Activated CD4-positive, CD25-positive, alpha-beta regulatory T cell treated with anti-CD3 and anti-CD28 coated beads, Interleukin-2, amount 50 U/mL, for 16 hours (primary cell): Measurements from ENCODE around the gene ITGA3.
"Not testable (repeated sequence)": the region's sequence is repeated elsewhere in the genome, so short reads cannot be mapped to it uniquely, and the experiment has no call there.

Source experiments
- DNase-seq: peaks from one replicate; pipeline ENCODE4 v3.0.0-alpha.2; 2020; ENCODE audit warnings: low read depth, low spot score

Gene ITGA3

GRCh38 chr17:50034498-50035364 is 21.2 kb upstream of the ITGA3 start:
- DNase-seq = no peak

DNA sequence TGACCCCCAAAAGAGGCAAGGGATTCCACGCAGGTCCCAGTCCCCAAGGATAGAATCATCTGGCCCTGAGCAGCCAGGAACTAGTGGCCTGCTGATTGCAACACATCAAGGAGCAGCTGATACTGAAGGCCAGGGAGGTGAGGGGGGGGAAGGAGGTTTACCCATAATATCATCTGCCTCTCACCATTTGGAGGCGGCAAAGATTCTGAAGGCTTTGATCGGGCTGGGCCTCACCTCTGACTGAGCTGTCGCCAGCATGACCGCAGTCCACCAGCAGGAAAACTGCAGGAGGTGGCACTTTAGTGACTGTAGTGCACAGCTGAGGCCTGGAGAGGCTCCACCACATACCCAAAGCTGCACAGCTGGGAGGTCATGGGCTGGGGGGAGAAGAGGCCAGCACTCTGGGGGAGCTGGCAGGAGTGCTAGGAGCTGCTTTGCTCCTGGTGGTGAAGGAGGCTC is 20.5 kb upstream of the ITGA3 start:
- DNase-seq = no peak

DNA sequence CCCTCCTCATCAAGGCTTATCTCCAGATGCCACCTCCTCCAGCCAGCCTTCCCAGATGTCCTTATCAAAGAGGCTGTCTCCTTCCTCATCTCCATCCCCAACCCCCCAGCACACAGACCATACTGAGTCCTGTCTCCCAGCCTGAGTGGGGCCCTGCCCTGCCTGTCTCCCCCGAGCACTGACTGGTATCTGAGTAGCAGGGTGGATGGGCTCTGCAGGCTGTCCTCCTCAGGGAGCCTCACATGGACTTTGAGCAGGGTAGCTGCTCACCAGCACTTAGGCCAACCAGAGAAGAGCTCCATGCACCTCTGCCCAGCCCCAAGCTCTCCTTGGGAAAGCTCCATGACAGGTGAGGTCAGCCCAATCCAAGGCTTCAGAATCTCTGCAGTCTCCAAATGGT is 20.0 kb upstream of the ITGA3 start:
- DNase-seq = no peak

DNA sequence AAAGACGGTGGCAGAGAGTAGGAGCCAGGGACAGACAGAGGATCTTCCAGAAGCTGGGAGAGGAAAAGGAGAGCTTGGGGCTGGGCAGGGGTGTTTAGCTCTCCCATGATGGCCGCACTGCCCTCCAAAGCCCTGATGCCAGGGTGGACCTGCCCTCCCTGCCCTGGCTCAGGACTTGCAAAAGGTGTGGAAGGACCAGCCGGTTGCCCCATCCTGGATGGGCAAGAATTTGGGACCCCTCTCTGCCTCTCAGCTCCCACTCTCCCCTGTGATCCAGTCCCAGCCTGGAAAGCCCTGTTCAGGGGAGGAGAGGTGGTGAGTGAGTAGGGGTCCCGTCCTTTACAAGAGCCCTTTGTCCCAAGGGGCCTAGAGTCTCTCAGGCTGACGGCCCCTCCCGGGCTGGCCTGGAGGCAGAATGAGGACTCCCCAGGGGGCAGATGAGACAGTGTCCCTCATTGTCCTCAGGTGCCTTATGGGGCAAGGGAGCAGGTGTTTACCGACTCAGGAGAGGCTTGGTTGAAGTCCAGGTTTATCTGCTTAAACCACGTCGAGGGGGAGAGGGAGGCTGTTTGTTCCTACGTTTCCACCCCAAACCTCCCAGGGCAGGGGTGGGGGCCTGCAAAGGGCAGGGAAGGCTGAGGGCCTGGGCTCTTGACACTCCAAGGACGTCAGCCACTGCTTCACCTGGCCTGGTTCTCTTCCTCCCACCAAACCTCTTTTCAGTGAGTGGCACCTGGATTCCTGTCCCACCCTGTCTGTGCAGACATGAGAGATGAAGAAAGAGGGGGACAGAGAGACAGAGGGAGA is 19.3 kb upstream of the ITGA3 start:
- DNase-seq = no peak

- DNase-seq = no peak
These were observed 18.4 kb upstream of the ITGA3 start for GRCh38 chr17:50037321-50038107.

DNA sequence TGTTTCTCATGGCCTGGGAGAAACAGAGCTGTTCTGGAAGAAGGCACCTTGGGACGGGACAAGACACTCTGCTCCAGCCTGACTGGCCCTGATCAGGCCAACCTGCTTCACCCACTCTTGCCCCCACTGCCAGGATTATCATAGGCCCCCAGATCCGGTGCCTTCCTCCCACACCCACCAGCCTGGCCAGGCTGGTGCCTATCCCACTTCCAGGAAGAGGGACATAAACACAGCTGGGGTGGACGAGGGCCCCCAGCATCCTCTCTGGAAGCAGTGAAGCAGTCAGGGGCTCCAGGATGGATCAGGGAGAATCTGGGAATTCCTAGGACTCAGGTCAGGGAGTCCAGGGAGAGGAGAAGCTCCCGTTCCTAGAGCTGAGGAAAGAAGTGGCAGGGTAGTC is 16.9 kb upstream of the ITGA3 start:
- no peak for DNase-seq

DNA sequence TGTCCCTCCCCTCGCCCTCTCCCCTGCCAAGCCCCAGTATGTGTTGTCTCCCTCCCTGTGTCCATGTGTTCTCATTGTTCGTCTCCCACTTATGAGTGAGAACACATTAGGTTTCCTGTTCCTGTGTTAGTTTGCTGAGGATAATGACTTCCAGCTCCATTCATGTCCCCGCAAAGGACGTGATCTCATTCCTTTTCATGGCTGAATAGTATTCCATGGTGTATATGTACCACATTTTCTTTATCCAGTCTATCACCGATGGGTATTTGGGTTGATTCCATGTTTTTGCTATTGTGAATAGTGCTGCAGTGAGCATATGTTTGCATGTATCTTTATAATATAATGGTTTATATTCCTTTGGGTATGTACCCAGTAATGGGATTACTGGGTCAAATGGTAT is 15.4 kb upstream of the ITGA3 start:
- not testable (repeated sequence) for DNase-seq

- DNase-seq = no peak
These were observed 13.7 kb upstream of the ITGA3 start for GRCh38 chr17:50042211-50042610.

DNA sequence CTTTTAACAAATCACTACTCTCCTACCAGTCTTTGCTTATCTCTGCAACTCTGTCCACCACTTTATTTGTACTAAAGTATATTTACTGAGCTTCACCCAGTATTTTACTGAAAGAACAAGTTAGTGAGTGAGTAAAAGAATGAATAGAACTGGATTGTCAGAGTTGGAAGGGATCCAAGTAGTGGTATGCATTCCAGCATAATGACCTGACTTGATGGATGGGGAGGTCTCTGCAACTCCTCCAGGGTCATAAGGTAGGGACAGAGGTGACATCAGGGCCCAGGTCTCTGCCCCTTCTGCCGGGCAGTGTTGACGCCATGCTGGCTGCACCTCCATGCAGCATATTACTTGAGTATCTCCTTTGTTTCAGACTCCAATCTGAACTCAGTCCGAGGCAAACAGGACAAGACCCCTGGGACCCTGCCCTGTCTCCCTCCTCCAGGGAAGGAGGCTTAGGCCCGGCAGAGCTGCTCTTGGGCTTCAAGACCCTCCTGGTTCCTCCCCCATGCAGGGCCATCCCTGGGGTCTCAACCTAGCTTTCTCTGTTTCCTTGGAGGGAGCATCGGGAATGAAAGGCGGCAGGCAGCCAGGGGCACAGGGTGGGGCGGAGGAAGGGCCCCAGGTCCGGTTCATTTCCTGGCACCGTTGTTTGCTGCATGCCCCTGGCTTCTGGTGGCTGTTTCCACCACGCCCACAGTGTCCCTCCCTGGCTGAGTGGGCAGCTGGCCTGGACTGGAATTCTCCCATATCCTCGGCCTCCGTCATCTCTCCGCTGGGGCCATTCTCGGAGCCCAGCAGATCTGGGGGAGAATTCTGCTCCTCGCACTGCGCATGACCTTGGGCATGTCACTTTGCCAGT is 12.4 kb upstream of the ITGA3 start:
- no peak for DNase-seq

GRCh38 chr17:50044483-50044882 is 11.4 kb upstream of the ITGA3 start:
- DNase-seq = no peak

DNA sequence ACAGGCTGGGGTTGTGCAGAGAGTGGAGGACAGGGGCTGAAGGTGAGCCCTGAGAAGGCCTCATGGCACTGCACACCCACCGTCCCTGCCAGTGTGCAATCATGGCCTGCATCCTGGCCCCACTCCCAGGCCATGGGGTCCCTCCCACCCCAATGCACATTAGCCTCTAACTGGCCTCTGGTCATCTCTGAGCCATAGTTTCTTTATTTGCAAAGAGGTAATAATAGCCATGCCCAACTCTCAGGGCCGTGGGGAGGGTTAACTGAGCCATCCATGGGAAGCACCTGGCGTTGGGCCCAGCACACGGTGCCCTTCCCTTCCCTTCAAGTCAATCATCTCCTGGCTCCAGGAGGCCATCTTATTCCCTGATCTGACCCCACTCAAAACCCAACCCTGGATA is 10.8 kb upstream of the ITGA3 start:
- no peak for DNase-seq

DNA sequence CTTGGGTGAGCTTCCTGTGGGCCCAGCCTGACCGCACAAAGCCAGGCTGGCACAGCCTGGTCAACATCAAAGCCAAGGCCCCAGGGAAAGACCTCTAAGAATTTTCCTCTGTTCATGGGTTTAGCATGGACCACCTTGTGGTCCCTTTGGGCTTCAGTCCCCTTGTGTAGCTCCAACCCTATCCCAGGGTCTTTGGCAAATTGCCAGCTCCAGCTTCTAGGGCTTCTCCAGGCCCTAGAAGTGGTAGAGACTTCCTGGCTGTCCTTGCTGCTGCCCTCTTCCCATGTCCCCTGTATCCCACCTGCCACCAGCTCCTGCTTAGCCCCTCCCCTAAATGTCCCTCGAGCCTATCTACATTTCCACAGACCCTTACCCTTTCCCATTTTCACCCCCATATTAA is 9.7 kb upstream of the ITGA3 start:
- DNase-seq = no peak

DNA sequence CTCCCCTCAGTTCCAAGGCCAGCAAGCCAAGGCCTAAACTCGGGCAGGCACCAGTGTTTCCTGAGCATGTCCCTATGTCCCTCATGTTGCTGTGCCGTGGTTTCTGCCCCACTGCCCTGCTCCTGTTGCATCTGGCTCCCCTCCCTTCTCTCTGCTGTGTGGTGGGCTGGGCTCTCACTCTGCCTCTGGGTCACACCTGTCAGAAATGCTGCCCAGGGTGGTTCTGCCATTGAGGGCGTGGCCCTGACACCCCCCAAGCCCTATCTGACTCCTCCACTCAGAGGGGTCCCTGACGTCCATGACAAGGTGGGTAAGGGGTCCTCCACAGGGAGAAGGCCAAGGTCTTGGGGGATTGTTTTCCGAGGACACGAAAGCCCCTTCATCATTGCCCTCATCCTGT is 9.2 kb upstream of the ITGA3 start:
- DNase-seq = no peak

DNA sequence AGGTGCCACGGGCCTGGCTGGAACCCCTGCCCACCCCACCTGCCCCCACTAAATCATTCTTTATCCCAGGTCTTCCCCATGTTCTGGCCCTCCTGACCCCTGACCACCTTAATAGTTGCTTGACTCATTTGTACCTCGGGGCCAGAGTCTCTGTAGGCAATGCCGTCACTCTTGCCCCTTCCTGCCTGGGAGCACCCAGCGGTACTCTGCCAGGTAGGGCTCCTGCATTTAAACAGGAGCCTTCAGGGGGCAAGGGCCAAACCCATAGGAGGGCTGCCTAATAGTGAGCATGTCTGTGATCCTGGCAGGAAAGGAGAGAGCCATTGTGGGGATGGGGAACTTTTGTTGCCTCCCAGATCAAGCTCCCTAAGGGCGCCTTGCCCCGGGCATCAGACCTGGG is 8.8 kb upstream of the ITGA3 start:
- no peak for DNase-seq

DNA sequence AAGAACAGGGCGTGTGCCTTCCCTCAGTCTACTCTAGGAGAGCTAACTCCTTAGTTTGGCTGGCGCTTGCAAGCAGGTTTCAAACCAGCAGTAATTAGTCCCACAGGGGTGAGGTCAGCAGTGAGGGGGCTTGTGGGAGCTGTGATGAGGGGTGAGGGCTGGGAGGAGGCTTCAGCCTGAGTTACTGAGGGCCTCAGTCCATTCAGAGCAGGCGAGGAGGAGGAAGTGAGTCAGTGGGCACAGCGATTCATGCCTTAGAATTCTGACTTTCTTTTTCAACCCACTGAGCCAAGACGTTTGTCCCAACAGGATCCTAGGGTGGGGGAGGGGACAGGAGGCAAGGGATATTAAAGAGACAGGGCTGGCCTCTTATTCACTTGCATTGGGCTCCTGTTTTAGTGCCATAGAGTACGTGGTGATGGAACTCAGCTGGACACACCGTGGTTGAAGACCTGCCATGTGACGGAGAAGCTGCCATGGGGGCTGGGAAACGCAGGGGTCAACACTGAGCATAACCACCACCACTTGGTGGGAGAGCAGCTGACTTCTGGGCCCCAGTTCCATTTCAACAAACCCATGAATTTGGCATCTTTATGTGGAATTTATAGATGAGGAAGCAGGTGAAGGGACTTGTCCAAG is 8.3 kb upstream of the ITGA3 start:
- no peak for DNase-seq

DNA sequence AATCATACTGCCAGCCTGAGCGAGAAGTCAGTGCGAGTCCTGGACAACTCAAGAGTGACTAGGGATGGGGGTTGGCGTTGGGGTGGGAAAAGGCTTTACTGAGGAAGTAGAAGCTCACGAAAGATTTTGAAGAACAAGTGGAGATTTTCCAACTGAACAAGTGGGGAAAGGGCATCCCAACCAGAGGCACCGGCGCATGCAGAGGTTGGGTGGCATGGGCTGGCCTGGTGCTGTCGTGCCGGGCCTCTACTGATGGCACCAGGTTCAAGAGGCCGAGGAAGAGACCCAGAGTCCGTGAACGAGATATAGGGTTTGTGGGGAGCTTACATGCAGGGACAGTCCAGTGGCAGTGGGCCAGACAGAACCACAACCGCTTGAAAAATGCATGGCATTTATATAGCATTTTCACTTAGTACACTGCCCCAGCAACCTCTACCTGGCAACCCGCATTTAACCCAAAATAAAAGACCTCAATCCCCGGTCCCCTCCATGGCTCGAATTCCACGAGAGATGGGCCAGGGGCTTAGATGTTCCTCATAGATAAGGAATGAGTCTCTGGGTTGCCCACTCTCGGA is 7.7 kb upstream of the ITGA3 start:
- no peak for DNase-seq

DNA sequence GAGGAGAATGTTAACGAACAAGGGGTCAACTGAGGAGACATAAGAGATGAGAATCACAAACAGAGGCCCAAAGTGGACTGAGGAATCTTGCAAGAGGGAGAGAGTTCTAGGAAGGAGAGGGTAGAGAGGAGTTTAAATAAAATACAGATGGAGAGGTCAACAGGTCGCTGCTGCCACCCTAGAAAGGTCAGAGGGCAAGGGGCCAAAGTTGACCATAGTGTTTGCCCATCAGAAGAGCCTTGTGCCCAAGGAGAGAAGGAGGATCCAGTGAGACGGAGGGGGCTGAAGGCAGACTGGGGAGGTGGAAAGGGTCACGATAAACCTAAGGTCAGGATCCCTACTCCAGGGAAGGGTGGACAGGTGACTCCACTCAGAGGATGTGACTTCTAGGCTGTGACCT is 6.9 kb upstream of the ITGA3 start:
- DNase-seq = no peak

DNA sequence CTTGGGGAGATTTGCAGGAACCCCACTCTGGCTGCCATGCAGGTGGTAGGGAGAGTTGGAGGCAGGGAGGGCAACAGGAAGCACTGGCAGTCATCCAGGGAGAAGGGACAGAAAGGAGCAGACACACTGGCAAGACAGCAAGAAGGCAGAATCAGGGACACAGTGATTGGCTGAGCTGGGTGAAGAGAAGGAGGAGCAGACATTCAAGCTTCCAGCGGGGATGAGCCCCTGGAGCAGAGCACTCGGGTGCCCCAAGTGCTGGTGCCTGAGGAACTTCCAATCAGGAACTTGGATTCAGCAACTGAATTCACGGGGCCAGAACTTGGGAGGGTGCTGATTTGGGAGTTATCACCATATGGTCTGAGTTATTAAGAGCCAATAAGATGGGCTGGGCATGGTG is 6.3 kb upstream of the ITGA3 start:
- no peak for DNase-seq

DNA sequence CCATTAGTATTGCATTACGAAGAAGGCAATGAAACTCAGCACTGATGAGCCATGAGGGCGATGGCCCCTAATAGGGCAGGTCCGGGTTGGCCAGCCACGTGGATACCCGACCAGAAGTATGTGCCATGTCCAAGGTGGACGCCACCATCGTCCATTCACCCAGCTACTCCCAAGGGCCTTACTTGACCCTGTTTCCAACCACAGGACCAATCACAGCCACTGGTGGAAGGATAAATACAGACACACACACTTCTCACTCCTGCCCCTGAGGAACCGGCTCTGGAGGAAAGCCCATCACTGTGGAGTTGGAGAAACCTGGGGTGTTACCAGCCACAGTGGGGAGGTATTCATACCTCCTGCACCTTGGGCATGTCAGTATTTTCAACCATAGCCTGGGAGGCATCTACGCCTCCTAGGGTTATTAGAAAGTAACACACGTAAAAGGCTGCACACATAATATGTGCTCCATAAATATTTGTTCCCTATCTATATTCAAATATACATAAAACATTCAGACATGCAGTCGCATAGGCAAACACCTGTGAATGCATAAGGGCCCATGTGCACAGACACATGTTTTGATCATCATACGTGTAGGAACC is 5.4 kb upstream of the ITGA3 start:
- no peak for DNase-seq

DNA sequence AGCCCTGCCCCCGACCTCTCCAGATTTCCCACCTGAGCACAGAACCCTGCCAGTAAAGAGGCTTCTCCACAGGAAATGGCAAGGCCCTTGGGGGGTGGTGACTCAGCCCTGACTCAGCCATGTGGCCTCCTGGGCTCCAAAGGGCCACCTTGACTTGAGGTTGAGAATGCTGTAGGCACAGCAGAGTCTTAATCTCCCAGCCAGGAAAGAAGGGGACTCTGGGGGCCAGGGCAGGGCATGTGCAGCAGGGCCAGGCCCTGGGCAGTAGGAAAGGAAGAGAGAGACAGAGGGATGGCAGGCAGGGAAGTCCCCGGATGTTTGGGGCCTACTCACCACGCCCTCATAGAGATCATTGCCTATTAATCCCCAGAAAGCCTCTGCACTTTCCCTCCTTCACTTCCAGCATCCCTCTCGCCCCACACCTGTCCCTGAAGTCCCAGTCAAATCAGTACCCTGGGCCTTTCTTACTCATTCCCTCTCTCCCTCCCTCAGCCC is 4.8 kb upstream of the ITGA3 start:
- DNase-seq = no peak
